Measurements from ENCODE around the gene VPS29. TPM values are rescaled to one million over a fixed set of nuclear protein-coding genes. Genes with fewer than 3 reads are reported as not detected.

Gene VPS29
- total and polyA plus RNA-seq, 2 donors (not counting 1 experiment from before 2014, with no cell fraction given) = 115 to 118 TPM

GRCh38 chr12:110548678-110549077 is 46.8 kb upstream of the VPS29 start:
- Histone ChIP-seq H3K9ac (ENCODE audit: low read length) (no peak overlapping the region), H3K4me2 (replicated peaks; ENCODE audit: low read depth, low read length, poor library complexity, severe bottlenecking) (no peak overlapping the region), H4K20me1 (ENCODE audit: control insufficient read depth, insufficient read depth, low read length, poor library complexity, severe bottlenecking) (peaks cover 51% of the 10 kb centered on the region), H3K79me2 (ENCODE audit: control insufficient read depth, insufficient read depth, low read length) (peaks cover 98% of the 10 kb centered on the region), H3K9me3 (ENCODE audit: control extremely low read depth in 1 of 3, control insufficient read depth in 2 of 3, insufficient read depth in 1 of 3, low read length in 2 of 3) (no peaks in the 10 kb centered on the region), H3K36me3 (replicated peaks in 1 of 2; ENCODE audit: control extremely low read depth in 1 of 2, control insufficient read depth in 1 of 2, extremely low read depth in 1 of 2, insufficient read depth in 2 of 2, low read length in 1 of 2) (peaks cover 12 to 55% of the 10 kb centered on the region in 2 experiments), H3K27me3 (replicated peaks in 1 of 4; ENCODE audit: control extremely low read depth in 1 of 4, control insufficient read depth in 3 of 4, insufficient read depth in 4 of 4, low read length in 3 of 4) (no peaks in the 10 kb centered on the region), H3K4me1 (ENCODE audit: control insufficient read depth in 2 of 2, insufficient read depth in 2 of 2, low read length in 2 of 2) (peaks cover 3 to 5% of the 10 kb centered on the region in 2 donors), H3K4me3 (ENCODE audit: control extremely low read depth in 1 of 5, extremely low read depth in 1 of 5, insufficient read depth in 1 of 5, low read depth in 2 of 5, low read length in 4 of 5) (no peak overlapping the region), H3K27ac (ENCODE audit: low read length in 2 of 2) (no peak overlapping the region), H2AFZ (ENCODE audit: insufficient read depth, low read depth, low read length, poor library complexity, severe bottlenecking) (no peak overlapping the region)
- TF ChIP-seq CTCF (IDR thresholded peaks at IDR 0.05) (no peak), EZH2 (IDR thresholded peaks at IDR 0.05; ENCODE audit: borderline replicate concordance, insufficient read depth, low read depth, low read length, poor library complexity, severe bottlenecking) (no peak)
- H3K27me3 Mint-ChIP-seq = no peaks in the 10 kb centered on the region
- no peak overlapping the region for H3K4me3 Mint-ChIP-seq
- intact Hi-C loops (cut with micrococcal nuclease) = loop anchor here (5.0 kb wide), 1 partner anchor 34 kb away; the partner anchor contains the start of gene PPTC7
- no peak for DNase-seq
- H3K9me3 Mint-ChIP-seq (ENCODE audit: insufficient read depth) = no peaks in the 10 kb centered on the region
- no peak overlapping the region for H3K27ac Mint-ChIP-seq
- POLR2A ChIA-PET = interaction anchor here (0.6 kb wide), 2 partner anchors 14 to 78 kb away, joined by 6 to 8 read pairs; no protein-coding TSS in a partner anchor
- CTCF ChIA-PET = interaction anchor here (0.9 to 8.9 kb wide), 7 partner anchors 11 to 339 kb away, joined by 3 to 274 read pairs (median 4); partner anchors contain the start of gene ARPC3
- peaks cover 26% of the 10 kb centered on the region for H3K4me1 Mint-ChIP-seq
- 100% methylated on average over 4 of the region's 7 CpGs for WGBS (ENCODE audit: insufficient coverage)
- ATAC-seq (ENCODE audit: low read depth) = no peak

- H4K20me1 ChIP-seq (ENCODE audit: control insufficient read depth, insufficient read depth, low read length, poor library complexity, severe bottlenecking) = peaks cover 44% of the 10 kb centered on the region
- peak overlapping the region in 1 of 2 donors; percentile 17 for H3K27ac ChIP-seq (ENCODE audit: low read length in 2 of 2)
- no peak overlapping the region for H3K4me2 ChIP-seq (replicated peaks; ENCODE audit: low read depth, low read length, poor library complexity, severe bottlenecking)
- Mint-ChIP-seq H3K4me1 (peaks cover 37% of the 10 kb centered on the region), H3K4me3 (no peak overlapping the region), H3K27me3 (no peaks in the 10 kb centered on the region), H3K9me3 (ENCODE audit: insufficient read depth) (no peaks in the 10 kb centered on the region), H3K27ac (no peak overlapping the region)
- no peak overlapping the region for H3K9ac ChIP-seq (ENCODE audit: low read length)
- ChIA-PET CTCF (interaction anchor here (8.9 kb wide), 1 partner anchor 54 kb away, joined by 274 read pairs; no protein-coding TSS in a partner anchor), POLR2A (no interaction called here)
- peaks cover 2 to 13% of the 10 kb centered on the region in 2 donors for H3K4me1 ChIP-seq (ENCODE audit: control insufficient read depth in 2 of 2, insufficient read depth in 2 of 2, low read length in 2 of 2)
- H3K27me3 ChIP-seq (replicated peaks in 1 of 4; ENCODE audit: control extremely low read depth in 1 of 4, control insufficient read depth in 3 of 4, insufficient read depth in 4 of 4, low read length in 3 of 4) = no peaks in the 10 kb centered on the region
- H2AFZ ChIP-seq (ENCODE audit: insufficient read depth, low read depth, low read length, poor library complexity, severe bottlenecking) = no peak overlapping the region
- H3K36me3 ChIP-seq (replicated peaks in 1 of 2; ENCODE audit: control extremely low read depth in 1 of 2, control insufficient read depth in 1 of 2, extremely low read depth in 1 of 2, insufficient read depth in 2 of 2, low read length in 1 of 2) = peaks cover 16 to 61% of the 10 kb centered on the region in 2 experiments
- WGBS (ENCODE audit: insufficient coverage) = no CpG with 5 or more reads among the region's 2 CpGs
- H3K9me3 ChIP-seq (ENCODE audit: control extremely low read depth in 1 of 3, control insufficient read depth in 2 of 3, insufficient read depth in 1 of 3, low read length in 2 of 3) = no peaks in the 10 kb centered on the region
- DNase-seq (no peak), ATAC-seq (ENCODE audit: low read depth) (no peak)
- H3K79me2 ChIP-seq (ENCODE audit: control insufficient read depth, insufficient read depth, low read length) = peaks cover 98% of the 10 kb centered on the region
- intact Hi-C loops (cut with micrococcal nuclease) = loop anchor here (5.0 kb wide), 1 partner anchor 35 kb away; the partner anchor contains the start of gene PPTC7
- TF ChIP-seq EZH2 (IDR thresholded peaks at IDR 0.05; ENCODE audit: borderline replicate concordance, insufficient read depth, low read depth, low read length, poor library complexity, severe bottlenecking) (no peak), CTCF (IDR thresholded peaks at IDR 0.05) (no peak)
- no peak overlapping the region for H3K4me3 ChIP-seq (ENCODE audit: control extremely low read depth in 1 of 5, extremely low read depth in 1 of 5, insufficient read depth in 1 of 5, low read depth in 2 of 5, low read length in 4 of 5)
Observed at GRCh38 chr12:110547090-110547489, 45.2 kb upstream of the VPS29 start.

All from B cell (primary cell).